ENCODE results near the gene STPG4. TPM values are rescaled to one million over a fixed set of nuclear protein-coding genes. Genes with fewer than 3 reads are reported as not detected.
A peak's percentile ranks its signal among the peaks of the same experiment; 100 is the strongest.

STPG4 gene
- total RNA-seq, 1 experiment from 2014 or later: 0.13 TPM

DNA sequence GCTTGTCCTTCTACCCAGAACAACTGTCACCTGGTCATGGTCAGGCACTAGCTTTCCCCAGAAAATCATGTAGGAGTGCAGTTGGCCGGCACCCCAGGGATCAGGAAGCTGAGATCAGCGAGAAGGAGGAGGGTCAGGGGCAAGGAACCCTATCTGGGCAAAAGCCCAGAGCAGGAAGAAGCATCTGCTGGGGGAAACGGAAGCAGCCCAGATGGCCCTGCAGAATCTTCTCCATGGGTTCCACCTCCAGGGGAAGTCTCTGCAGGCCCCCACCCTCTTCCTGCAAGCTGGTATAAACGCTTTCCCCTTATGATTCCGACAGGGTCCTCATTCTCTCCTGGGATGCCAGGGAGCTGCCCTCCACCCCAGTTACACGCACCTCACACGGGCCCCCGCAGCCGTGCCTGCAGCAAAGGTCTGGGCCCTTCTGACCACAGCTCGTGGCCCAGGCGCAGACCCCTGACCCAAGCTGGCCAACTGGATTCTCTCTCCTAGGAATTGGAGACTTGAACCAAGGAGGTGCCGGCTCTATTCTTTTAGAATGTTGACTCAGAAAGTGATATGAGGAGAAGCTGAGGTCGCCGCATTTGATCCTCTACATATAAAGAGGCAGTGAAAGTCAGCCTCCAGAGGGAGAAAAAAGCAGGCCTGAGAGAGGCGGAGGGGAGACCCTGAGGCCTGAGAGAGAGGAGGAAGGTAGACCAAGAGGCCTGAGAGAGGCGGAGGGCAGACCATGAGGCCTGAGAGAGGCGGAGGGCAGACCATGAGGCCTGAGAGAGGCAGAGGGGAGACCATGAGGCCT lies 71.0 kb downstream of the STPG4 start:
- H4K20me1 ChIP-seq (ENCODE audit: control insufficient read depth, insufficient read depth, insufficient read length): no peaks in the 10 kb centered on the region
- Mint-ChIP-seq H3K27me3 (ENCODE audit: low read depth) (peaks cover 10% of the 10 kb centered on the region), H3K9me3 (no peaks in the 10 kb centered on the region), H3K4me3 (no peak overlapping the region), H3K4me1 (peaks cover 27 to 34% of the 10 kb centered on the region in 2 experiments), H3K27ac (no peak overlapping the region), H3K36me3 (ENCODE audit: insufficient read depth in 1 of 3, low read depth in 3 of 3) (no peaks in the 10 kb centered on the region)
- no peak overlapping the region for H4K8ac ChIP-seq (replicated peaks; ENCODE audit: insufficient read length, low read depth, low read length)
- no peak overlapping the region for H2AFZ ChIP-seq (ENCODE audit: low read length)
- H3T11ph ChIP-seq (ENCODE audit: low read length): no peak overlapping the region
- DNase-seq: no peak
- no peak overlapping the region for H2BK5ac ChIP-seq (ENCODE audit: insufficient read length, low read length)
- no peak overlapping the region for H2BK12ac ChIP-seq (ENCODE audit: insufficient read length, low read depth, low read length)
- no peaks in the 10 kb centered on the region for H3K23me2 ChIP-seq (ENCODE audit: insufficient read length, low read depth, low read length, poor library complexity, severe bottlenecking)
- H3K18ac ChIP-seq (ENCODE audit: insufficient read length, low read depth, low read length): no peak overlapping the region
- no peaks in the 10 kb centered on the region for H3K79me1 ChIP-seq (ENCODE audit: insufficient read depth, low read depth, low read length, poor library complexity, severe bottlenecking)
- no CpG with 5 or more reads among the region's 17 CpGs for WGBS (ENCODE audit: extremely low coverage, insufficient read length, low lambda C conversion rate)
- H4K5ac ChIP-seq (ENCODE audit: insufficient read length, low read depth, low read length): no peak overlapping the region
- no peaks in the 10 kb centered on the region for H3K79me2 ChIP-seq (ENCODE audit: insufficient read depth, low read length)
- H3K23ac ChIP-seq (ENCODE audit: insufficient read length, low read depth, low read length): no peak overlapping the region
- no peak overlapping the region for H3K56ac ChIP-seq (ENCODE audit: insufficient read length, low read depth, low read length)
- no peak overlapping the region for H2BK15ac ChIP-seq (ENCODE audit: low read depth, low read length)
- peak overlapping the region; percentile 6; the same call in 1 of the 2 replicates for H3K14ac ChIP-seq (ENCODE audit: insufficient read depth, low read length)
- H3K4me2 ChIP-seq (ENCODE audit: insufficient read depth, insufficient read length, low read length): no peak overlapping the region
- no peak overlapping the region for H2AK5ac ChIP-seq (ENCODE audit: insufficient read length, low read length)
- no peak overlapping the region for H3K4ac ChIP-seq (ENCODE audit: low read depth, low read length)
- no peak overlapping the region for H3K27ac ChIP-seq (ENCODE audit: insufficient read length, low read depth, low read length)
- no peak overlapping the region for H2BK120ac ChIP-seq (ENCODE audit: low read depth, low read length, poor library complexity, severe bottlenecking)
- H3K9ac ChIP-seq (ENCODE audit: extremely low read depth, insufficient read length, low read length): no peak overlapping the region
- TF ChIP-seq, protein P1, sequence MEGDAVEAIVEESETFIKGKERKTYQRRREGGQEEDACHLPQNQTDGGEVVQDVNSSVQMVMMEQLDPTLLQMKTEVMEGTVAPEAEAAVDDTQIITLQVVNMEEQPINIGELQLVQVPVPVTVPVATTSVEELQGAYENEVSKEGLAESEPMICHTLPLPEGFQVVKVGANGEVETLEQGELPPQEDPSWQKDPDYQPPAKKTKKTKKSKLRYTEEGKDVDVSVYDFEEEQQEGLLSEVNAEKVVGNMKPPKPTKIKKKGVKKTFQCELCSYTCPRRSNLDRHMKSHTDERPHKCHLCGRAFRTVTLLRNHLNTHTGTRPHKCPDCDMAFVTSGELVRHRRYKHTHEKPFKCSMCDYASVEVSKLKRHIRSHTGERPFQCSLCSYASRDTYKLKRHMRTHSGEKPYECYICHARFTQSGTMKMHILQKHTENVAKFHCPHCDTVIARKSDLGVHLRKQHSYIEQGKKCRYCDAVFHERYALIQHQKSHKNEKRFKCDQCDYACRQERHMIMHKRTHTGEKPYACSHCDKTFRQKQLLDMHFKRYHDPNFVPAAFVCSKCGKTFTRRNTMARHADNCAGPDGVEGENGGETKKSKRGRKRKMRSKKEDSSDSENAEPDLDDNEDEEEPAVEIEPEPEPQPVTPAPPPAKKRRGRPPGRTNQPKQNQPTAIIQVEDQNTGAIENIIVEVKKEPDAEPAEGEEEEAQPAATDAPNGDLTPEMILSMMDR (conservative IDR thresholded peaks at IDR 0.05): no peak
- H3K4me1 ChIP-seq (ENCODE audit: insufficient read depth, low read length): peaks cover 6% of the 10 kb centered on the region; the same call in 1 of the 2 replicates
- H4K91ac ChIP-seq (ENCODE audit: insufficient read length, low read depth, low read length): no peak overlapping the region
- H3K27me3 ChIP-seq (ENCODE audit: insufficient read depth, low read length): no peaks in the 10 kb centered on the region; the same call in 1 of the 2 replicates
- H2BK20ac ChIP-seq (ENCODE audit: low read depth, low read length, poor library complexity, severe bottlenecking): no peak overlapping the region
- H3K9me3 ChIP-seq (ENCODE audit: control insufficient read depth, low read depth, low read length): no peaks in the 10 kb centered on the region
